HG02938 (cell line): ENCODE results near the gene HOXA9.

Experiments used
- ATAC-seq: cut with Tn5 transposase; IDR thresholded peaks from one replicate; pipeline ENCODE4 v1.9.1; 2021; ENCODE audit warnings: mild to moderate bottlenecking, moderate library complexity; ENCODE audit not compliant: unreplicated experiment

The HOXA9 gene

GRCh38 chr7:27145165-27145913 is 20.0 kb downstream of the HOXA9 start:
- ATAC-seq: no peak

GRCh38 chr7:27144781-27145164 is 20.6 kb downstream of the HOXA9 start:
- no peak for ATAC-seq

- no peak for ATAC-seq
Observed at GRCh38 chr7:27143950-27144780, 21.2 kb downstream of the HOXA9 start.

GRCh38 chr7:27143023-27143949 is 22.1 kb downstream of the HOXA9 start, which contains the start of gene HOXA5:
HOXA5 (minus strand) TSS chr7:27143681; CDS start chr7:27143607, 74 bp downstream.
- ATAC-seq: no peak

GRCh38 chr7:27142580-27143022 is 22.7 kb downstream of the HOXA9 start:
- ATAC-seq: no peak

GRCh38 chr7:27141923-27142579 is 23.3 kb downstream of the HOXA9 start:
- ATAC-seq: no peak

- no peak for ATAC-seq
Observed at GRCh38 chr7:27141137-27141922, 24.0 kb downstream of the HOXA9 start.

GRCh38 chr7:27140126-27140857 is 25.0 kb downstream of the HOXA9 start:
- no peak for ATAC-seq

GRCh38 chr7:27139334-27140125 is 25.8 kb downstream of the HOXA9 start:
- no peak for ATAC-seq

- ATAC-seq: no peak
Observed at GRCh38 chr7:27138985-27139333, 26.4 kb downstream of the HOXA9 start.

GRCh38 chr7:27138472-27138871 is 26.9 kb downstream of the HOXA9 start:
- ATAC-seq: no peak

GRCh38 chr7:27137640-27138315 is 27.6 kb downstream of the HOXA9 start:
- no peak for ATAC-seq

- ATAC-seq: no peak
Observed at GRCh38 chr7:27134392-27134791, 30.9 kb downstream of the HOXA9 start.

GRCh38 chr7:27133409-27134231 is 31.7 kb downstream of the HOXA9 start:
- no peak for ATAC-seq

- ATAC-seq: no peak
Observed at GRCh38 chr7:27132978-27133377, 32.4 kb downstream of the HOXA9 start.

GRCh38 chr7:27132214-27132613 is 33.1 kb downstream of the HOXA9 start:
- no peak for ATAC-seq

GRCh38 chr7:27131390-27131819 is 33.9 kb downstream of the HOXA9 start:
- no peak for ATAC-seq
